ENCODE results near the gene RGS9.

The RGS9 gene

GRCh38 chr17:65259281-65259680 is 122.1 kb downstream of the RGS9 start:
- DNase-seq (ENCODE audit: low read depth in 2 of 2) = no peak

DNA sequence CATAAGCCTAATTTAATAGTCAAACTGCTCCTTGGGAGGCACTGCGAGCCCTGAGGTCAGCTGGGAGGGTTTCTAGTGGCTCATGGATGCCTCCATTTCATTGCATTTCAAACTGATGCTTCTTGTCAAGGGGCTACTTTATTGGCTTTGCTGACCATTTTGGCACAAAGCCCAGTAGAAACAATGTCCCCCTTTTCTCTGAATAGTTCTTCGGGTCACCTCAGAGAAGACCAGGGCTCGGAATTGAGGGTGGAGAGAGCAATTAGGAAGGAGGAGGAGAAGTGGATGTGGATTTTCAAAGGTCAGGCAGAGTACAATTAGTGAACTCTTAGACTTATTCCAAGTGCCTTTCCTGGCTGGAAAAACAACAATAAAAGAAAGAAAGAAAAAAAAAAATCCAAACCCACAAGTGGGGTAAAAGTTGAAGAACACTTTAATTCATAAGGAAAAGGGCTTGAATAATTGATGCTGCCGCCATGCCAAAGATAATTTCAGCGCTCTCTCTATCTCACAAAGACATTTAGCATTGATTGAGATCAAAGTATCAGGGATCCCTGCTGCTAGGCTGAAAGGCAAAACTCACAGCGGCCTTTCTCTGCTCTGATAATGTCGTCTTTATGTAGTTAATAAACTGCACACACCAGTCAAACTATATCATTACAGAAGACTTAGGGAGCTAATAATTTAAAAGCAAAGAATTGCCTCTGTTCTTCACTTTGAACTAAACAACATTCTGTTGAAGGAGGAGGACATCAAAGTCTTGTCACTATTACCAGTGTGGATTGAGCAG is 122.7 kb downstream of the RGS9 start:
- DNase-seq (ENCODE audit: low read depth in 2 of 2) = no peak

- DNase-seq (ENCODE audit: low read depth in 2 of 2) = no peak
These were observed 123.5 kb downstream of the RGS9 start for GRCh38 chr17:65260626-65261025.

DNA sequence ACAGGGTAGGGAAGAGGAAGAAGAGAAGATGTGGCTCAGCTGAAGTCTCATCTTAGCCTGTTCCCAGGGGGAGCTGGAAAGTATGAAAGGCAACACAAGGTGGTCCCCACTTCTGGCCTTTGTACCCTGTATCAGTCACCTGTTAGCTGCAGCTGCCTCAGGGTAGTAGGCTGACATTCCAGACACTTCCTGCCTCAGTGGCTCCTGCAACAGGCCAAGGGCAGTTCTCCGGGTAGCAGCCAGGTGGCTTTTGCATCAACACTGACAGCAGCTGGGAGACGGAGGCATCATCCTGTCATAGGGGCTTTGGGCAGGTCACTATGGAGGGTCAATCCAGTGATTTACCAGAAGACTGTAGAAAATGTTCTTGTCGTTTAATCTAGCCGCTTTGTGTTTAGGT is 124.0 kb downstream of the RGS9 start:
- no peak for DNase-seq (ENCODE audit: low read depth in 2 of 2)

DNA sequence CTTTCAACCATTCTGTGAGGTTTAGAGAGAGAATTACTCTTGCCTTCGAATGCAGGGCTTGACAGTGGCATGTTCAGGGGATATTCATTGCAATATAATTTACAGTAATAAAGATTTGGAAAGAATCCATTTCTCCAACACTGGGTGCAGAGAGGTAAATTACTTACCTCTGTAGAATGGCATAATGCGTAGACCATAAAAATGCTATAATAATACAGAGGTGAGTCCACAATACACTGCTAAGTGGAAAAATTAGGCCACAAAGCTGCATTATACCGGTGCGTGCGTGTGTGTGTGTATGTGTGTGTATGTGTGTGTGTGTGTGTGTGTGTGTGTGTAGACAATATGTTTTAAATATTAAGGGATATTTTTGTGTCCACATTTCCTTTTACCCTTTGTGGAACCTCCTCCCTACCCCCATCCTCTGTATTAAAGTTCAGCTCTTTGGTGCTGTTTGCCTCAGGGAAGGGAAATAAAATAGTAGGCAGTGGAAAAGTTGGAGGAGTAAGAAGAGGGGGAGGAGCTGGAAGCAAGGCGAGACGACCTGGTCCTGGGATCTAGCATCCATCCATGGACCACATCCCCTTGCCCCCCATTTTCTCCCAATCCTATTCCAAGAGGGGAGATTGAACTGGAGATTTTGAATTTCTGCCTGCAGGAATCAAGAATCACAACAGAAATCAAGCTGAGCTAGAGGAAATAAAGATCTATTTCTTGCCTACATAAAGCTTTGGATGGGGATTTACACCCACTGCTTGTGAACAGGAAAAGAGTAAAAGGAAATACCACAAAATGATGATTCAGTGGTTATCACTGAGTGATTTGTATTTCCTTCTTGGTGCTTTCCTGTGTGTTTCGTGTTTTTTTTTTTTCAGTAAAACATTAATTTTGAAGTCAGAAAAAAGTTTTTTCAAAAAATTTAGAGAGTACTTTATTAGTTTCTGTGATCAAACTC is 124.8 kb downstream of the RGS9 start:
- DNase-seq (ENCODE audit: low read depth in 2 of 2) = no peak

GRCh38 chr17:65265276-65265675 is 128.1 kb downstream of the RGS9 start:
- no peak for DNase-seq (ENCODE audit: low read depth in 2 of 2)

GRCh38 chr17:65268832-65269231 is 131.7 kb downstream of the RGS9 start:
- DNase-seq (ENCODE audit: low read depth in 2 of 2) = no peak

DNA sequence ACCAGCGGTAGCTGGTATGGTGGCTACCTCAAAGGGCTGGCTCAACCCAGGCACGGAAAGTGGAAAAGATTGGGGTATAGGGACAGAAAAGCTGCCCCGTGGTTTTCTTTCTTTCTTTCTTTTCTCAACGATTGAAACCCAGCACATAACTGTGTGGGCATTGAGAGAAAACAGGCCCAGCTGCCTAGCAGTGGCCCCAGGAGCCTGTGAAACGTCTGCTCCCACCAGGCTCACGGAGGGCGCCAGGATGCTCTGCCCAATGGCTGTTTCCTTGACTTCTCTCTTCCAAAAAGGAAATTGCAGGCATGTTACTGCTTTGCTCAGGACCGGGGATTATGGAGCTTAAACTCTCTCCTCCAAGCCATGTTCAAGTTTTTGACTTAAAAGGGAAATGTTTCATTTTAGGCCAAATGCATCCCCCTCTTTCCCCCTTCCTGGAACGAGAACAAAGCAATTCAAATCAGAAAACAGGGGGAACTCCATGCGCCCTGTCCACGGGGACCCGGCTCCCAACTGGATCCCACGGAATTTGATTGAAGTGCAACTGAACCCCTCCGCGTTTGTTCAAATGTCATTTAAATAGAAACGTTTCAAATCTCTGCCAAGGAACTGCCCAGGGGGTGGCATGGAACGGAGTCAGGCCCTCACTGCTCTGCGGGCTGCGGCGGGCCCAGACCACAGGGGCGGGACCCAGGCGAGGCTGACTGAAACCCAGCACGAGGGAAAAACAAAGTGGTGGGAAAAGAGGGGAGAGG is 133.5 kb downstream of the RGS9 start:
- DNase-seq (ENCODE audit: low read depth in 2 of 2) = no peak

GRCh38 chr17:65271296-65271695 is 134.1 kb downstream of the RGS9 start:
- no peak for DNase-seq (ENCODE audit: low read depth in 2 of 2)
